Endothelial cell of umbilical vein (primary cell): Measurements from ENCODE around the gene SSTR5. TPM values are rescaled to one million over a fixed set of nuclear protein-coding genes. Genes with fewer than 3 reads are reported as not detected.

Source experiments
- BruUV-seq: library from RNA; stranded (reverse); fragments of 400-500 nt; replicated peaks from 2 replicates; lab custom pipeline; 2021; lab: Mats Ljungman, UMichigan
- CTCF ChIA-PET: fragments of 300-600, 350-600 bp; sonication (Branson Sonifier 250); formaldehyde crosslinking; loops from one replicate; lab custom pipeline; 2021; ENCODE audit warnings: antibody characterized with exemption, inconsistent platforms; lab: Charles Lee
- POLR2A ChIA-PET: fragments of 300-600, 350-600 bp; sonication (Branson Sonifier 250); formaldehyde crosslinking; loops from one replicate; lab custom pipeline; 2021; ENCODE audit warnings: antibody characterized with exemption, inconsistent platforms; lab: Charles Lee
- DNase-seq: peaks from one replicate; pipeline ENCODE4 v3.0.0-alpha.2; 2011; ENCODE audit warnings: low read depth, low spot score
- FAIRE-seq: peaks from 2 replicates; lab custom pipeline; 2011; peaks lifted over from hg19 to GRCh38; lab: Jason Lieb, UNC
- H2AFZ ChIP-seq: 2 replicates; pipeline ENCODE4 v1.6.0; 2012; ENCODE audit warnings: low read depth, low read length, control low read depth, inconsistent platforms
- H3K27ac ChIP-seq: 2 replicates; pipeline ENCODE4 v1.5.1; 2011; ENCODE audit warnings: low read depth, mild to moderate bottlenecking, control low read depth, low read length, moderate library complexity; ENCODE audit not compliant: insufficient read depth
- H3K27me3 ChIP-seq, 2 experiments: 2 replicates each; pipeline versions ENCODE4 v1.6.0 to v1.6.1; 2011; ENCODE audit warnings: low read length in 2 of 2, mixed read lengths in 1 of 2; ENCODE audit not compliant: control insufficient read depth in 2 of 2, insufficient read depth in 2 of 2
- H3K36me3 ChIP-seq, 2 experiments: 2 replicates in 1 of 2; 3 replicates in 1 of 2; pipeline ENCODE4 v1.5.1; 2011; ENCODE audit warnings: low read length in 2 of 2, mild to moderate bottlenecking in 1 of 2, moderate library complexity in 1 of 2; ENCODE audit not compliant: control insufficient read depth in 2 of 2, insufficient read depth in 2 of 2; ENCODE audit errors: extremely low read depth in 1 of 2
- H3K4me1 ChIP-seq: 3 replicates; pipeline ENCODE4 v1.5.1; 2011; ENCODE audit warnings: mild to moderate bottlenecking, low read length; ENCODE audit not compliant: control insufficient read depth, insufficient read depth; ENCODE audit errors: extremely low read depth
- H3K4me2 ChIP-seq: 2 replicates; pipeline ENCODE4 v1.6.1; 2011; ENCODE audit warnings: low read length, control low read depth, mixed read lengths; ENCODE audit not compliant: insufficient read depth
- H3K4me3 ChIP-seq, 3 experiments: fragments of 200-600 bp in 1 of 3; sonication (generic), shearing (Covaris generic) in 1 of 3; replicated peaks in 1 of 3; 2 replicates each; pipeline ENCODE4 v1.5.1; 2011 to 2016; ENCODE audit warnings: control low read depth in 3 of 3, low read length in 3 of 3, mild to moderate bottlenecking in 2 of 3, inconsistent platforms in 1 of 3, low read depth in 1 of 3, moderate library complexity in 1 of 3; ENCODE audit not compliant: insufficient read depth in 1 of 3
- H3K79me2 ChIP-seq: 2 replicates; pipeline ENCODE4 v1.6.0; 2012; ENCODE audit warnings: low read length, inconsistent platforms; ENCODE audit not compliant: control insufficient read depth, insufficient read depth
- H3K9ac ChIP-seq: replicated peaks from 2 replicates; pipeline ENCODE3; 2011; ENCODE audit warnings: low read length, control low read depth; ENCODE audit not compliant: insufficient read depth; ENCODE audit errors: extremely low read depth
- H3K9me1 ChIP-seq: replicated peaks from 3 replicates; pipeline ENCODE4 v1.6.0; 2011; ENCODE audit warnings: mild to moderate bottlenecking, low read length; ENCODE audit not compliant: control insufficient read depth, insufficient read depth; ENCODE audit errors: extremely low read depth
- H3K9me3 ChIP-seq: replicated peaks from 2 replicates; pipeline ENCODE4 v1.5.1; 2012; ENCODE audit warnings: low read length, inconsistent platforms; ENCODE audit not compliant: control insufficient read depth, insufficient read depth
- H4K20me1 ChIP-seq: replicated peaks from 2 replicates; pipeline ENCODE3; 2011; ENCODE audit warnings: mild to moderate bottlenecking, low read length; ENCODE audit not compliant: control insufficient read depth, insufficient read depth; ENCODE audit errors: extremely low read depth
- CTCF ChIP-seq, 2 donors: IDR thresholded peaks; 1 replicate in 1 of 2; 2 replicates in 1 of 2; pipeline ENCODE4 v1.5.1; 2011; ENCODE audit warnings: low read length in 2 of 2, mild to moderate bottlenecking in 2 of 2, moderate library complexity in 2 of 2, control low read depth in 1 of 2, inconsistent platforms in 1 of 2, low read depth in 1 of 2; ENCODE audit not compliant: insufficient read depth in 1 of 2; ENCODE audit errors: extremely low read depth in 1 of 2
- FOS ChIP-seq: IDR thresholded peaks from 2 replicates; pipeline ENCODE4 v1.6.1; 2011; ENCODE audit warnings: mild to moderate bottlenecking, low read length, moderate library complexity, borderline replicate concordance; ENCODE audit not compliant: insufficient read depth
- GATA2 ChIP-seq: IDR thresholded peaks from 2 replicates; pipeline ENCODE4 v1.7.0; 2011; ENCODE audit warnings: low read depth, mild to moderate bottlenecking, moderate library complexity, mixed read lengths, low read length; ENCODE audit not compliant: insufficient read length, insufficient read depth
- JUN ChIP-seq: IDR thresholded peaks from 2 replicates; pipeline ENCODE4 v1.6.1; 2011; ENCODE audit warnings: borderline replicate concordance, low read depth; ENCODE audit not compliant: insufficient read length, insufficient read depth
- MAX ChIP-seq: IDR thresholded peaks from 2 replicates; pipeline ENCODE4 v1.6.1; 2011; ENCODE audit not compliant: insufficient read depth, insufficient read length
- MYC ChIP-seq: IDR thresholded peaks from one replicate; pipeline ENCODE4 v1.6.1; 2011; ENCODE audit warnings: mild to moderate bottlenecking, low read depth, low read length
- POLR2AphosphoS5 ChIP-seq: IDR thresholded peaks from 2 replicates; pipeline ENCODE4 v1.6.1; 2012; ENCODE audit warnings: low read depth, mild to moderate bottlenecking, control low read depth, low read length, moderate library complexity; ENCODE audit not compliant: insufficient read depth
- dilution Hi-C: fragments of 300-500 bp; cut with MboI; formaldehyde crosslinking; loops from one replicate; pipeline ENCODE4 v1.15.0; 2019; ENCODE audit warnings: low sequenced_read_pairs; ENCODE audit not compliant: extremely low pct_ligation_motif_present
- intact Hi-C: fragments of 100-400 bp; cut with micrococcal nuclease; formaldehyde crosslinking; loops from one replicate; pipeline ENCODE4 v1.10.0; 2022
- polyA plus RNA-seq, 4 experiments: library from polyadenylated mRNA; depleted of rRNA in 3 of 4; stranded (reverse) in 3 of 4; unstranded in 1 of 4; fragments of >200 nt; gene quantifications; 2 replicates each; pipeline versions ENCODE4 v1.2.1 to v1.2.3, GENCODE V29; 2011 to 2012; ENCODE audit warnings: missing spikeins in 1 of 4
- total RNA-seq: library from RNA; stranded (reverse); gene quantifications from 2 replicates; pipeline ENCODE4 v1.2.3, GENCODE V29; 2021

The SSTR5 gene
- total and polyA plus RNA-seq, 2 donors (not counting 3 experiments of a cell fraction or from before 2014, with no cell fraction given), result 0.24 to 0.52 TPM

GRCh38 chr16:1126586-1126985 lies 54.0 kb downstream of the SSTR5 start:
- H3K4me2 ChIP-seq, result no peak overlapping the region
- BruUV-seq, result no TSS peak
- CTCF ChIA-PET, result interaction anchor here (1.4 kb wide), 1 partner anchor 23 kb away, joined by 3 read pairs; no protein-coding TSS in a partner anchor
- no peaks in the 10 kb centered on the region for H3K79me2 ChIP-seq
- DNase-seq, result no peak
- H3K9ac ChIP-seq, result no peak overlapping the region
- intact Hi-C loops (no loop called here), dilution Hi-C loops (no loop called here)
- H3K9me1 ChIP-seq, result no peaks in the 10 kb centered on the region
- no peak overlapping the region for H3K27ac ChIP-seq
- POLR2A ChIA-PET, result no interaction called here
- H2AFZ ChIP-seq, result no peak overlapping the region
- TF ChIP-seq POLR2AphosphoS5 (no peak), JUN (no peak), GATA2 (no peak), FOS (no peak), CTCF (IDR thresholded peaks at IDR 0.05; ENCODE audit: extremely low read depth in 1 of 2, insufficient read depth in 1 of 2, low read depth in 1 of 2, low read length in 2 of 2) (no peak), MYC (no peak), MAX (no peak)
- H3K4me1 ChIP-seq, result no peaks in the 10 kb centered on the region
- FAIRE-seq, result no peak
- H3K4me3 ChIP-seq, result no peak overlapping the region
- H4K20me1 ChIP-seq, result no peaks in the 10 kb centered on the region
- no peaks in the 10 kb centered on the region for H3K27me3 ChIP-seq
- no peaks in the 10 kb centered on the region for H3K9me3 ChIP-seq
- no peaks in the 10 kb centered on the region for H3K36me3 ChIP-seq
